Endothelial cell of umbilical vein (primary cell): ENCODE data around the gene CYTH2. TPM values are rescaled to one million over a fixed set of nuclear protein-coding genes. Genes with fewer than 3 reads are reported as not detected.
A peak's percentile ranks its signal among the peaks of the same experiment; 100 is the strongest.

Experiments
- BruUV-seq: library from RNA; stranded (reverse); fragments of 400-500 nt; replicated peaks from 2 replicates; lab custom pipeline; 2021; lab: Mats Ljungman, UMichigan
- CTCF ChIA-PET: fragments of 300-600, 350-600 bp; sonication (Branson Sonifier 250); formaldehyde crosslinking; loops from one replicate; lab custom pipeline; 2021; ENCODE audit warnings: antibody characterized with exemption, inconsistent platforms; lab: Charles Lee
- POLR2A ChIA-PET: fragments of 300-600, 350-600 bp; sonication (Branson Sonifier 250); formaldehyde crosslinking; loops from one replicate; lab custom pipeline; 2021; ENCODE audit warnings: antibody characterized with exemption, inconsistent platforms; lab: Charles Lee
- DNase-seq: peaks from one replicate; pipeline ENCODE4 v3.0.0-alpha.2; 2011; ENCODE audit warnings: low read depth, low spot score
- FAIRE-seq: peaks from 2 replicates; lab custom pipeline; 2011; peaks lifted over from hg19 to GRCh38; lab: Jason Lieb, UNC
- H2AFZ ChIP-seq: 2 replicates; pipeline ENCODE4 v1.6.0; 2012; ENCODE audit warnings: low read depth, low read length, control low read depth, inconsistent platforms
- H3K27ac ChIP-seq: 2 replicates; pipeline ENCODE4 v1.5.1; 2011; ENCODE audit warnings: low read depth, mild to moderate bottlenecking, control low read depth, low read length, moderate library complexity; ENCODE audit not compliant: insufficient read depth
- H3K27me3 ChIP-seq, 2 experiments: 2 replicates each; pipeline versions ENCODE4 v1.6.0 to v1.6.1; 2011; ENCODE audit warnings: low read length in 2 of 2, mixed read lengths in 1 of 2; ENCODE audit not compliant: control insufficient read depth in 2 of 2, insufficient read depth in 2 of 2
- H3K36me3 ChIP-seq, 2 experiments: 2 replicates in 1 of 2; 3 replicates in 1 of 2; pipeline ENCODE4 v1.5.1; 2011; ENCODE audit warnings: low read length in 2 of 2, mild to moderate bottlenecking in 1 of 2, moderate library complexity in 1 of 2; ENCODE audit not compliant: control insufficient read depth in 2 of 2, insufficient read depth in 2 of 2; ENCODE audit errors: extremely low read depth in 1 of 2
- H3K4me1 ChIP-seq: 3 replicates; pipeline ENCODE4 v1.5.1; 2011; ENCODE audit warnings: mild to moderate bottlenecking, low read length; ENCODE audit not compliant: control insufficient read depth, insufficient read depth; ENCODE audit errors: extremely low read depth
- H3K4me2 ChIP-seq: 2 replicates; pipeline ENCODE4 v1.6.1; 2011; ENCODE audit warnings: low read length, control low read depth, mixed read lengths; ENCODE audit not compliant: insufficient read depth
- H3K4me3 ChIP-seq, 3 experiments: fragments of 200-600 bp in 1 of 3; sonication (generic), shearing (Covaris generic) in 1 of 3; replicated peaks in 1 of 3; 2 replicates each; pipeline ENCODE4 v1.5.1; 2011 to 2016; ENCODE audit warnings: control low read depth in 3 of 3, low read length in 3 of 3, mild to moderate bottlenecking in 2 of 3, inconsistent platforms in 1 of 3, low read depth in 1 of 3, moderate library complexity in 1 of 3; ENCODE audit not compliant: insufficient read depth in 1 of 3
- H3K79me2 ChIP-seq: 2 replicates; pipeline ENCODE4 v1.6.0; 2012; ENCODE audit warnings: low read length, inconsistent platforms; ENCODE audit not compliant: control insufficient read depth, insufficient read depth
- H3K9ac ChIP-seq: replicated peaks from 2 replicates; pipeline ENCODE3; 2011; ENCODE audit warnings: low read length, control low read depth; ENCODE audit not compliant: insufficient read depth; ENCODE audit errors: extremely low read depth
- H3K9me1 ChIP-seq: replicated peaks from 3 replicates; pipeline ENCODE4 v1.6.0; 2011; ENCODE audit warnings: mild to moderate bottlenecking, low read length; ENCODE audit not compliant: control insufficient read depth, insufficient read depth; ENCODE audit errors: extremely low read depth
- H3K9me3 ChIP-seq: replicated peaks from 2 replicates; pipeline ENCODE4 v1.5.1; 2012; ENCODE audit warnings: low read length, inconsistent platforms; ENCODE audit not compliant: control insufficient read depth, insufficient read depth
- H4K20me1 ChIP-seq: replicated peaks from 2 replicates; pipeline ENCODE3; 2011; ENCODE audit warnings: mild to moderate bottlenecking, low read length; ENCODE audit not compliant: control insufficient read depth, insufficient read depth; ENCODE audit errors: extremely low read depth
- EZH2 ChIP-seq: IDR thresholded peaks from 2 replicates; pipeline ENCODE4 v1.6.1; 2012; ENCODE audit warnings: borderline replicate concordance, low read depth, mild to moderate bottlenecking, moderate library complexity, low read length, inconsistent platforms; ENCODE audit not compliant: severe bottlenecking
- FOS ChIP-seq: IDR thresholded peaks from 2 replicates; pipeline ENCODE4 v1.6.1; 2011; ENCODE audit warnings: mild to moderate bottlenecking, low read length, moderate library complexity, borderline replicate concordance; ENCODE audit not compliant: insufficient read depth
- GATA2 ChIP-seq: IDR thresholded peaks from 2 replicates; pipeline ENCODE4 v1.7.0; 2011; ENCODE audit warnings: low read depth, mild to moderate bottlenecking, moderate library complexity, mixed read lengths, low read length; ENCODE audit not compliant: insufficient read length, insufficient read depth
- JUN ChIP-seq: IDR thresholded peaks from 2 replicates; pipeline ENCODE4 v1.6.1; 2011; ENCODE audit warnings: borderline replicate concordance, low read depth; ENCODE audit not compliant: insufficient read length, insufficient read depth
- MYC ChIP-seq: IDR thresholded peaks from one replicate; pipeline ENCODE4 v1.6.1; 2011; ENCODE audit warnings: mild to moderate bottlenecking, low read depth, low read length
- POLR2A ChIP-seq: IDR thresholded peaks from 2 replicates; pipeline ENCODE4 v1.6.1; 2012; ENCODE audit warnings: low read depth, mild to moderate bottlenecking, control low read depth, low read length
- POLR2AphosphoS5 ChIP-seq: IDR thresholded peaks from 2 replicates; pipeline ENCODE4 v1.6.1; 2012; ENCODE audit warnings: low read depth, mild to moderate bottlenecking, control low read depth, low read length, moderate library complexity; ENCODE audit not compliant: insufficient read depth
- dilution Hi-C: fragments of 300-500 bp; cut with MboI; formaldehyde crosslinking; loops from one replicate; pipeline ENCODE4 v1.15.0; 2019; ENCODE audit warnings: low sequenced_read_pairs; ENCODE audit not compliant: extremely low pct_ligation_motif_present
- intact Hi-C: fragments of 100-400 bp; cut with micrococcal nuclease; formaldehyde crosslinking; loops from one replicate; pipeline ENCODE4 v1.10.0; 2022
- polyA plus RNA-seq, 4 experiments: library from polyadenylated mRNA; depleted of rRNA in 3 of 4; stranded (reverse) in 3 of 4; unstranded in 1 of 4; fragments of >200 nt; gene quantifications; 2 replicates each; pipeline versions ENCODE4 v1.2.1 to v1.2.3, GENCODE V29; 2011 to 2012; ENCODE audit warnings: missing spikeins in 1 of 4
- total RNA-seq: library from RNA; stranded (reverse); gene quantifications from 2 replicates; pipeline ENCODE4 v1.2.3, GENCODE V29; 2021
- TF ChIP-seq, protein P1 (sequence below), 2 donors: IDR thresholded peaks; 1 replicate in 1 of 2; 2 replicates in 1 of 2; pipeline ENCODE4 v1.5.1; 2011; ENCODE audit warnings: low read length in 2 of 2, mild to moderate bottlenecking in 2 of 2, moderate library complexity in 2 of 2, control low read depth in 1 of 2, inconsistent platforms in 1 of 2, low read depth in 1 of 2; ENCODE audit not compliant: insufficient read depth in 1 of 2; ENCODE audit errors: extremely low read depth in 1 of 2
- TF ChIP-seq, protein P2 (sequence below): IDR thresholded peaks from 2 replicates; pipeline ENCODE4 v1.6.1; 2011; ENCODE audit not compliant: insufficient read depth, insufficient read length

Gene CYTH2
- total and polyA plus RNA-seq, 2 donors (not counting 3 experiments of a cell fraction or from before 2014, with no cell fraction given): 98.4 to 119 TPM

DNA sequence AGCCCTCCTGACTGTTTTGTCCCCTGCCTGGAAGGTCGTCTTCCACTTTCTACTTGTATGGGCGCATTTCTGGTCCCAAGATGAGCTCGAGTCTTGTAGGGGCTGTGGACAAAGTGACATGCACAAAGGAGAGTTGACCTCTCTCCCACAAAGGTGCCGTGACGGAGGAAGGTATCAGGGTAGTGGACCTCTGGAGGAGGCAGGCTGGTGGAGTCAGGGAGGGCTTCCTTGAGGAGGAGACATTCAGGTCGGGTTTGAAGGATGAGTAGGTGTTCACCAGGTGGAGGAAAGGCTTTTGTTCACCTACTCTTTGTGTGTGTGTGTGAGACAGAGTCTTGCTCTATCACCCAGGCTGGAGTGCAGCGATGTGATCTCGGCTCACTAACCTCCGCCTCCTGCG is 1.7 kb downstream of the CYTH2 start:
- TF ChIP-seq JUN (no peak), FOS (no peak), EZH2 (no peak), GATA2 (no peak), POLR2AphosphoS5 (no peak), MYC (no peak), POLR2A (no peak)
- TF ChIP-seq, protein P1, sequence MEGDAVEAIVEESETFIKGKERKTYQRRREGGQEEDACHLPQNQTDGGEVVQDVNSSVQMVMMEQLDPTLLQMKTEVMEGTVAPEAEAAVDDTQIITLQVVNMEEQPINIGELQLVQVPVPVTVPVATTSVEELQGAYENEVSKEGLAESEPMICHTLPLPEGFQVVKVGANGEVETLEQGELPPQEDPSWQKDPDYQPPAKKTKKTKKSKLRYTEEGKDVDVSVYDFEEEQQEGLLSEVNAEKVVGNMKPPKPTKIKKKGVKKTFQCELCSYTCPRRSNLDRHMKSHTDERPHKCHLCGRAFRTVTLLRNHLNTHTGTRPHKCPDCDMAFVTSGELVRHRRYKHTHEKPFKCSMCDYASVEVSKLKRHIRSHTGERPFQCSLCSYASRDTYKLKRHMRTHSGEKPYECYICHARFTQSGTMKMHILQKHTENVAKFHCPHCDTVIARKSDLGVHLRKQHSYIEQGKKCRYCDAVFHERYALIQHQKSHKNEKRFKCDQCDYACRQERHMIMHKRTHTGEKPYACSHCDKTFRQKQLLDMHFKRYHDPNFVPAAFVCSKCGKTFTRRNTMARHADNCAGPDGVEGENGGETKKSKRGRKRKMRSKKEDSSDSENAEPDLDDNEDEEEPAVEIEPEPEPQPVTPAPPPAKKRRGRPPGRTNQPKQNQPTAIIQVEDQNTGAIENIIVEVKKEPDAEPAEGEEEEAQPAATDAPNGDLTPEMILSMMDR (IDR thresholded peaks at IDR 0.05; ENCODE audit: extremely low read depth in 1 of 2, insufficient read depth in 1 of 2, low read depth in 1 of 2, low read length in 2 of 2): no peak
- TF ChIP-seq, protein P2, sequence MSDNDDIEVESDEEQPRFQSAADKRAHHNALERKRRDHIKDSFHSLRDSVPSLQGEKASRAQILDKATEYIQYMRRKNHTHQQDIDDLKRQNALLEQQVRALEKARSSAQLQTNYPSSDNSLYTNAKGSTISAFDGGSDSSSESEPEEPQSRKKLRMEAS: no peak
- POLR2A ChIA-PET: interaction anchor here (1.2 kb wide), 1 partner anchor 8 kb away, joined by 3 read pairs; no protein-coding TSS in a partner anchor

More for the DNA sequence above, 1.7 kb downstream of the CYTH2 start:
- Histone ChIP-seq H3K4me1 (peaks cover 8% of the 10 kb centered on the region), H3K9me3 (no peaks in the 10 kb centered on the region), H3K9me1 (no peaks in the 10 kb centered on the region), H3K27me3 (no peaks in the 10 kb centered on the region), H2AFZ (no peak overlapping the region), H3K36me3 (peaks cover 25 to 49% of the 10 kb centered on the region in 2 experiments), H3K9ac (no peak overlapping the region), H3K27ac (no peak overlapping the region), H4K20me1 (no peaks in the 10 kb centered on the region), H3K79me2 (peaks cover 22% of the 10 kb centered on the region), H3K4me2 (peak overlapping the region; percentile 86), H3K4me3 (no peak overlapping the region)
- no TSS peak for BruUV-seq
- FAIRE-seq (no peak), DNase-seq (no peak)
- intact Hi-C loops (no loop called here), dilution Hi-C loops (no loop called here)
- CTCF ChIA-PET: interaction anchor here (1.4 kb wide), 1 partner anchor 19 kb away, joined by 9 read pairs; no protein-coding TSS in a partner anchor
